ENCODE measurements around the gene FIGLA.

GRCh38 chr2:70733646-70734180 lies 56.7 kb downstream of the FIGLA start:
- TF ChIP-seq CTCF (conservative IDR thresholded peaks at IDR 0.05 in 1 of 2, IDR thresholded peaks at IDR 0.05 in 1 of 2; ENCODE audit: extremely low read depth in 1 of 2, insufficient read depth in 1 of 2, low read depth in 1 of 2, low read length in 2 of 2) (no peak), EZH2 (IDR thresholded peaks at IDR 0.05; ENCODE audit: borderline replicate concordance, low read length) (no peak)

All from mammary epithelial cell (primary cell).